ENCODE measurements around the gene EFCAB5.

- TF ChIP-seq EZH2 (IDR thresholded peaks at IDR 0.05; ENCODE audit: low read depth, unreplicated experiment) (no peak), CTCF (conservative IDR thresholded peaks at IDR 0.05; ENCODE audit: low read depth in 2 of 2) (no peak), CREB1 (CRISPR knock-in tag; IDR thresholded peaks at IDR 0.05; ENCODE audit: low read depth) (no peak), EZH2phosphoT487 (IDR thresholded peaks at IDR 0.05; ENCODE audit: unreplicated experiment) (no peak), POLR2AphosphoS5 (IDR thresholded peaks at IDR 0.05; ENCODE audit: low read depth) (no peak), JUNB (IDR thresholded peaks at IDR 0.05; ENCODE audit: unreplicated experiment) (no peak), ZNF114 (CRISPR knock-in tag; IDR thresholded peaks at IDR 0.05) (no peak), STAT1 (IDR thresholded peaks at IDR 0.05; ENCODE audit: unreplicated experiment) (no peak), NANOG (IDR thresholded peaks at IDR 0.05; ENCODE audit: borderline replicate concordance) (no peak), ETS1 (IDR thresholded peaks at IDR 0.05) (no peak)
- TF ChIP-seq, protein P1, sequence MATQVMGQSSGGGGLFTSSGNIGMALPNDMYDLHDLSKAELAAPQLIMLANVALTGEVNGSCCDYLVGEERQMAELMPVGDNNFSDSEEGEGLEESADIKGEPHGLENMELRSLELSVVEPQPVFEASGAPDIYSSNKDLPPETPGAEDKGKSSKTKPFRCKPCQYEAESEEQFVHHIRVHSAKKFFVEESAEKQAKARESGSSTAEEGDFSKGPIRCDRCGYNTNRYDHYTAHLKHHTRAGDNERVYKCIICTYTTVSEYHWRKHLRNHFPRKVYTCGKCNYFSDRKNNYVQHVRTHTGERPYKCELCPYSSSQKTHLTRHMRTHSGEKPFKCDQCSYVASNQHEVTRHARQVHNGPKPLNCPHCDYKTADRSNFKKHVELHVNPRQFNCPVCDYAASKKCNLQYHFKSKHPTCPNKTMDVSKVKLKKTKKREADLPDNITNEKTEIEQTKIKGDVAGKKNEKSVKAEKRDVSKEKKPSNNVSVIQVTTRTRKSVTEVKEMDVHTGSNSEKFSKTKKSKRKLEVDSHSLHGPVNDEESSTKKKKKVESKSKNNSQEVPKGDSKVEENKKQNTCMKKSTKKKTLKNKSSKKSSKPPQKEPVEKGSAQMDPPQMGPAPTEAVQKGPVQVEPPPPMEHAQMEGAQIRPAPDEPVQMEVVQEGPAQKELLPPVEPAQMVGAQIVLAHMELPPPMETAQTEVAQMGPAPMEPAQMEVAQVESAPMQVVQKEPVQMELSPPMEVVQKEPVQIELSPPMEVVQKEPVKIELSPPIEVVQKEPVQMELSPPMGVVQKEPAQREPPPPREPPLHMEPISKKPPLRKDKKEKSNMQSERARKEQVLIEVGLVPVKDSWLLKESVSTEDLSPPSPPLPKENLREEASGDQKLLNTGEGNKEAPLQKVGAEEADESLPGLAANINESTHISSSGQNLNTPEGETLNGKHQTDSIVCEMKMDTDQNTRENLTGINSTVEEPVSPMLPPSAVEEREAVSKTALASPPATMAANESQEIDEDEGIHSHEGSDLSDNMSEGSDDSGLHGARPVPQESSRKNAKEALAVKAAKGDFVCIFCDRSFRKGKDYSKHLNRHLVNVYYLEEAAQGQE (IDR thresholded peaks at IDR 0.05; ENCODE audit: unreplicated experiment) = no peak
Measured at GRCh38 chr17:29903471-29903870, 38.0 kb upstream of the EFCAB5 start.

All from GM23338 (cell line).